GM23338 (cell line): Measurements from ENCODE around the gene LAMC2. TPM values are rescaled to one million over a fixed set of nuclear protein-coding genes. Genes with fewer than 3 reads are reported as not detected.

ENCODE experiments used
- ATAC-seq: fragments of 200-7000 bp; cut with Tn5 transposase; 3 replicates; pipeline ENCODE4 v1.9.1; 2020
- DNase-seq: peaks from one replicate; pipeline ENCODE4 v3.0.0-alpha.2; 2015; ENCODE audit warnings: low spot score
- H2AFZ ChIP-seq: fragments of 200-600 bp; sonication (generic); 2 replicates; pipeline ENCODE4 v1.8.0; 2016; ENCODE audit warnings: antibody characterized with exemption, mild to moderate bottlenecking, moderate library complexity
- H3F3A ChIP-seq: fragments of 200-600 bp; sonication (generic); replicated peaks from 2 replicates; pipeline ENCODE4 v1.8.0; 2017; ENCODE audit warnings: antibody characterized with exemption, mixed run types, low read depth
- H3K27ac ChIP-seq: fragments of 200-600 bp; sonication (generic); 2 replicates; pipeline ENCODE4 v1.6.1; 2016; ENCODE audit warnings: low read depth
- H3K27me3 ChIP-seq: fragments of 200-600 bp; sonication (generic); 2 replicates; pipeline ENCODE4 v1.8.0; 2016; ENCODE audit warnings: mild to moderate bottlenecking, mixed run types, moderate library complexity; ENCODE audit not compliant: insufficient read depth
- H3K36me3 ChIP-seq: fragments of 200-600 bp; sonication (generic); 2 replicates; pipeline ENCODE4 v1.8.0; 2016; ENCODE audit warnings: mild to moderate bottlenecking; ENCODE audit not compliant: insufficient read depth
- H3K4me1 ChIP-seq: fragments of 200-600 bp; sonication (generic); 2 replicates; pipeline ENCODE4 v1.8.0; 2016; ENCODE audit warnings: mild to moderate bottlenecking, moderate library complexity; ENCODE audit not compliant: insufficient read depth
- H3K4me2 ChIP-seq: fragments of 200-600 bp; sonication (generic); 2 replicates; pipeline ENCODE4 v1.7.1; 2017; ENCODE audit warnings: mixed run types
- H3K4me3 ChIP-seq: fragments of 200-600 bp; sonication (generic); 2 replicates; pipeline ENCODE4 v1.6.1; 2016; ENCODE audit warnings: mixed run types
- H3K79me2 ChIP-seq: fragments of 200-600 bp; sonication (generic); replicated peaks from 2 replicates; pipeline ENCODE4 v1.8.0; 2017; ENCODE audit warnings: mild to moderate bottlenecking; ENCODE audit not compliant: insufficient read depth
- H3K9me2 ChIP-seq: fragments of 200-600 bp; sonication (generic); 2 replicates; pipeline ENCODE4 v1.8.0; 2017; ENCODE audit not compliant: insufficient read depth
- H4K20me1 ChIP-seq: fragments of 200-600 bp; sonication (generic); replicated peaks from 2 replicates; pipeline ENCODE4 v1.8.0; 2017; ENCODE audit warnings: mild to moderate bottlenecking; ENCODE audit not compliant: insufficient read depth
- H3K27ac Mint-ChIP-seq: 2 replicates; pipeline ENCODE4 v1.8.0; 2020; ENCODE audit warnings: inconsistent platforms, mild to moderate bottlenecking, moderate library complexity, mixed read lengths
- H3K27me3 Mint-ChIP-seq: 3 replicates; pipeline ENCODE4 v1.8.0; 2022; ENCODE audit warnings: low read depth, mild to moderate bottlenecking, moderate library complexity, mixed read lengths, inconsistent platforms; ENCODE audit not compliant: insufficient read depth, poor library complexity
- H3K36me3 Mint-ChIP-seq: 3 replicates; pipeline ENCODE4 v1.8.0; 2021; ENCODE audit warnings: low read depth, mild to moderate bottlenecking, inconsistent platforms, moderate library complexity, mixed read lengths
- H3K4me1 Mint-ChIP-seq: 3 replicates; pipeline ENCODE4 v1.8.0; 2020; ENCODE audit warnings: mild to moderate bottlenecking, inconsistent platforms, mixed read lengths
- H3K4me3 Mint-ChIP-seq: 3 replicates; pipeline ENCODE4 v1.8.0; 2021; ENCODE audit warnings: moderate library complexity, mild to moderate bottlenecking, inconsistent platforms, mixed read lengths
- H3K9me3 Mint-ChIP-seq: 3 replicates; pipeline ENCODE4 v1.8.0; 2020; ENCODE audit warnings: moderate library complexity, mild to moderate bottlenecking, inconsistent platforms, mixed read lengths
- CREB1 ChIP-seq: fragments of 250-450 bp; sonication (Bioruptor Pico); IDR thresholded peaks from 2 replicates; pipeline ENCODE4 v1.5.0; 2020; ENCODE audit warnings: low read depth, mild to moderate bottlenecking, moderate library complexity
- CTCF ChIP-seq, 2 experiments: fragments of 200-600 bp in 1 of 2; sonication (generic) in 1 of 2; conservative IDR thresholded peaks; 2 replicates each; pipeline versions ENCODE4 v1.5.1 to v1.6.1; 2016 to 2017; ENCODE audit warnings: antibody characterized with exemption in 2 of 2, low read depth in 2 of 2, mild to moderate bottlenecking in 2 of 2, moderate library complexity in 1 of 2
- EZH2 ChIP-seq: fragments of 200-600 bp; sonication (generic); IDR thresholded peaks from one replicate; pipeline ENCODE4 v1.8.0; 2017; ENCODE audit warnings: antibody characterized with exemption, mild to moderate bottlenecking, low read depth; ENCODE audit not compliant: unreplicated experiment
- POLR2AphosphoS5 ChIP-seq: IDR thresholded peaks from 2 replicates; pipeline ENCODE4 v1.6.1; 2016; ENCODE audit warnings: antibody characterized with exemption, low read depth
- REST ChIP-seq: IDR thresholded peaks from one replicate; pipeline ENCODE4 v1.6.1; 2018; ENCODE audit warnings: antibody characterized with exemption; ENCODE audit not compliant: unreplicated experiment
- ZNF114 ChIP-seq: fragments of 250-450 bp; sonication (Bioruptor Pico); IDR thresholded peaks from 2 replicates; pipeline ENCODE4 v1.5.0; 2020; ENCODE audit warnings: mild to moderate bottlenecking, moderate library complexity
- ZNF331 ChIP-seq: fragments of 250-450 bp; sonication (Bioruptor Pico); IDR thresholded peaks from 2 replicates; pipeline ENCODE4 v1.5.0; 2020; ENCODE audit warnings: low read depth, mild to moderate bottlenecking, moderate library complexity
- ZNF462 ChIP-seq: fragments of 250-450 bp; sonication (Bioruptor Pico); IDR thresholded peaks from 2 replicates; pipeline ENCODE4 v1.5.0; 2020; ENCODE audit warnings: mild to moderate bottlenecking, moderate library complexity
- polyA plus RNA-seq: library from polyadenylated mRNA; unstranded; fragments of >200 nt; fragmentation: Nextera tagmentation; extraction: Ambion mirVana; gene quantifications from 2 replicates; pipeline ENCODE4 v1.2.1, GENCODE V29; 2016
- total RNA-seq: library from RNA; depleted of rRNA; stranded (reverse); fragments of >200 nt; shearing (Covaris generic); gene quantifications from 2 replicates; pipeline ENCODE4 v1.2.3, GENCODE V29; 2014

LAMC2 gene
- total and polyA plus RNA-seq, 2 experiments from 2014 or later = 4.3 to 19.5 TPM

- ATAC-seq = no peak
- peaks cover 6% of the 10 kb centered on the region; the same call in 1 of the 2 replicates for H3F3A ChIP-seq
Observed at GRCh38 chr1:183276386-183277080, 90.5 kb downstream of the LAMC2 start.

More at GRCh38 chr1:183276386-183277080, 90.5 kb downstream of the LAMC2 start:
- no peak overlapping the region for H2AFZ ChIP-seq
- H3K79me2 ChIP-seq = no peaks in the 10 kb centered on the region
- H4K20me1 ChIP-seq = no peaks in the 10 kb centered on the region
- TF ChIP-seq REST = no peak
- no peak for TF ChIP-seq ZNF462 (CRISPR knock-in tag)
- no peak for TF ChIP-seq ZNF331
- no peak for TF ChIP-seq EZH2
- TF ChIP-seq POLR2AphosphoS5 = no peak
- TF ChIP-seq CREB1 = no peak
- TF ChIP-seq CTCF (conservative IDR thresholded peaks at IDR 0.05; ENCODE audit: low read depth in 2 of 2) = no peak
- no peak for TF ChIP-seq ZNF114 (CRISPR knock-in tag)
- H3K27me3 ChIP-seq = no peaks in the 10 kb centered on the region
- no peaks in the 10 kb centered on the region for H3K36me3 Mint-ChIP-seq
- H3K4me3 Mint-ChIP-seq = no peak overlapping the region
- no peak overlapping the region for H3K4me2 ChIP-seq
- no peak for DNase-seq
- H3K4me1 ChIP-seq = peaks cover 18% of the 10 kb centered on the region
- no peaks in the 10 kb centered on the region for H3K36me3 ChIP-seq
- no peak overlapping the region for H3K27ac Mint-ChIP-seq
- no peaks in the 10 kb centered on the region for H3K9me2 ChIP-seq
- no peaks in the 10 kb centered on the region for H3K9me3 Mint-ChIP-seq
- no peaks in the 10 kb centered on the region for H3K27me3 Mint-ChIP-seq
- peaks cover 26% of the 10 kb centered on the region for H3K4me1 Mint-ChIP-seq
- H3K27ac ChIP-seq = no peak overlapping the region
- H3K4me3 ChIP-seq = no peak overlapping the region
